Tibial nerve (tissue), 4 donors: ENCODE measurements around the gene TMEM161A. TPM values are rescaled to one million over a fixed set of nuclear protein-coding genes. Genes with fewer than 3 reads are reported as not detected.
A peak's percentile ranks its signal among the peaks of the same experiment; 100 is the strongest.

Experiments used
- DNase-seq, 2 donors: peaks; one replicate each; pipeline ENCODE4 v3.0.0-alpha.2; 2019; ENCODE audit warnings: low spot score in 2 of 2
- H3K27ac ChIP-seq, 4 donors: fragments of 200-600 bp; sonication (generic) in 3 of 4; one replicate each; pipeline ENCODE4 v1.5.1; 2017 to 2019; ENCODE audit warnings: mild to moderate bottlenecking in 1 of 4
- H3K27me3 ChIP-seq, 2 donors: fragments of 200-600 bp; sonication (generic) in 1 of 2; one replicate each; pipeline versions ENCODE4 v1.5.1 to v1.6.0; 2017 to 2019
- H3K36me3 ChIP-seq, 3 donors: fragments of 200-600 bp; sonication (generic); one replicate each; pipeline ENCODE4 v1.5.1; 2018 to 2019
- H3K4me1 ChIP-seq, 4 donors: fragments of 200-600 bp; sonication (generic) in 3 of 4; one replicate each; pipeline ENCODE4 v1.5.1; 2017 to 2019
- H3K4me3 ChIP-seq, 4 donors: fragments of 200-600 bp; sonication (generic) in 3 of 4; one replicate each; pipeline ENCODE4 v1.5.1; 2017 to 2019; ENCODE audit warnings: mild to moderate bottlenecking in 1 of 4, moderate library complexity in 1 of 4
- H3K9me3 ChIP-seq, 4 donors: fragments of 200-600 bp; sonication (generic) in 3 of 4; one replicate each; pipeline ENCODE4 v1.5.1; 2017 to 2019
- CTCF ChIP-seq, 5 experiments: fragments of 200-600 bp in 3 of 5; fragments of 450-650 bp in 2 of 5; sonication (generic) in 3 of 5; IDR thresholded peaks; one replicate each; pipeline ENCODE4 v1.5.1; 2016 to 2019; ENCODE audit warnings: antibody characterized with exemption in 5 of 5, mild to moderate bottlenecking in 3 of 5, moderate library complexity in 2 of 5
- EP300 ChIP-seq, 2 donors: sonication (generic); formaldehyde crosslinking; IDR thresholded peaks; one replicate each; pipeline ENCODE4 v1.6.1; 2017; ENCODE audit warnings: antibody characterized with exemption in 2 of 2, mild to moderate bottlenecking in 1 of 2
- POLR2A ChIP-seq, 2 donors: fragments of 450-650 bp; IDR thresholded peaks; one replicate each; pipeline ENCODE4 v1.6.1; 2017; ENCODE audit warnings: antibody characterized with exemption in 2 of 2, mild to moderate bottlenecking in 2 of 2, moderate library complexity in 2 of 2
- WGBS, 2 donors: methylation state at CpG; one replicate each; pipeline ENCODE4 v1.1.5; 2018; 5-methylcytosine and 5-hydroxymethylcytosine counted together
- total RNA-seq, 4 donors: library from RNA; depleted of rRNA; stranded (reverse); fragments of >200 nt; gene quantifications; one replicate each; pipeline ENCODE4 v1.1.0, GENCODE V29; 2016

TMEM161A gene
- total RNA-seq, 4 donors from 2014 or later = 24.1 to 32.1 (median 24.8) TPM

- Histone ChIP-seq H3K36me3 (peaks cover 0 to 33% (median 0%) of the 10 kb centered on the region in 3 donors), H3K4me1 (peaks cover 0 to 27% (median 0%) of the 10 kb centered on the region in 4 donors), H3K9me3 (no peaks in the 10 kb centered on the region), H3K27me3 (no peaks in the 10 kb centered on the region), H3K27ac (no peak overlapping the region), H3K4me3 (no peak overlapping the region)
- no peak for DNase-seq
- TF ChIP-seq CTCF (IDR thresholded peaks at IDR 0.05) = no peak
- 83 to 86% methylated on average over 7 of the region's 7 CpGs for WGBS, 2 donors
Observed at GRCh38 chr19:19094513-19094912, 43.8 kb downstream of the TMEM161A start.

GRCh38 chr19:19087676-19088075 lies 50.6 kb downstream of the TMEM161A start:
- H3K27me3 ChIP-seq = no peaks in the 10 kb centered on the region
- peaks cover 0 to 3% (median 0%) of the 10 kb centered on the region in 3 donors for H3K36me3 ChIP-seq
- no peak for DNase-seq
- no peak for TF ChIP-seq POLR2A (IDR thresholded peaks at IDR 0.05)
- no peak for TF ChIP-seq CTCF (IDR thresholded peaks at IDR 0.05)
- TF ChIP-seq EP300 (IDR thresholded peaks at IDR 0.05) = no peak
- peaks cover 0 to 7% (median 0%) of the 10 kb centered on the region in 4 donors for H3K4me1 ChIP-seq
- 62 to 74% methylated on average over 2 of the region's 2 CpGs for WGBS, 2 donors
- no peaks in the 10 kb centered on the region for H3K9me3 ChIP-seq
- H3K27ac ChIP-seq = no peak overlapping the region
- H3K4me3 ChIP-seq = no peak overlapping the region

- 82 to 85% methylated on average over 8 to 10 of the region's 10 CpGs for WGBS, 2 donors
- DNase-seq = no peak
- H3K36me3 ChIP-seq = peaks cover 0 to 7% (median 0%) of the 10 kb centered on the region in 3 donors
- no peak overlapping the region for H3K4me3 ChIP-seq
- H3K27ac ChIP-seq = no peak overlapping the region
- H3K4me1 ChIP-seq = peaks cover 0 to 4% (median 0%) of the 10 kb centered on the region in 4 donors
- H3K9me3 ChIP-seq = no peaks in the 10 kb centered on the region
- TF ChIP-seq EP300 (IDR thresholded peaks at IDR 0.05) = no peak
- TF ChIP-seq CTCF (IDR thresholded peaks at IDR 0.05) = no peak
- no peak for TF ChIP-seq POLR2A (IDR thresholded peaks at IDR 0.05)
- no peaks in the 10 kb centered on the region for H3K27me3 ChIP-seq
Observed at GRCh38 chr19:19083413-19084178, 54.7 kb downstream of the TMEM161A start.

- DNase-seq = peak in 1 of 2 donors; percentile 11
- H3K4me3 ChIP-seq = no peak overlapping the region
- peak overlapping the region in 1 of 4 donors; percentile 13 for H3K27ac ChIP-seq
- H3K9me3 ChIP-seq = no peaks in the 10 kb centered on the region
- H3K36me3 ChIP-seq = peaks cover 0 to 22% (median 0%) of the 10 kb centered on the region in 3 donors
- no peaks in the 10 kb centered on the region for H3K27me3 ChIP-seq
- TF ChIP-seq CTCF (IDR thresholded peaks at IDR 0.05) (no peak), EP300 (IDR thresholded peaks at IDR 0.05) (peak in 1 of 2 donors; percentile 50), POLR2A (IDR thresholded peaks at IDR 0.05) (no peak)
- H3K4me1 ChIP-seq = peaks cover 0 to 4% (median 0%) of the 10 kb centered on the region in 4 donors
- 70 to 74% methylated on average over 16 of the region's 16 CpGs for WGBS, 2 donors
Observed at GRCh38 chr19:19081642-19082151, 56.6 kb downstream of the TMEM161A start.

GRCh38 chr19:19079571-19079970 lies 58.7 kb downstream of the TMEM161A start:
- H3K9me3 ChIP-seq = no peaks in the 10 kb centered on the region
- peaks cover 0 to 5% (median 0%) of the 10 kb centered on the region in 4 donors for H3K4me1 ChIP-seq
- H3K27ac ChIP-seq = no peak overlapping the region
- no peak for TF ChIP-seq POLR2A (IDR thresholded peaks at IDR 0.05)
- no peak for TF ChIP-seq CTCF (IDR thresholded peaks at IDR 0.05)
- TF ChIP-seq EP300 (IDR thresholded peaks at IDR 0.05) = no peak
- WGBS, 2 donors = 94 to 100% methylated on average over 1 of the region's 1 CpG
- H3K27me3 ChIP-seq = no peaks in the 10 kb centered on the region
- no peak overlapping the region for H3K4me3 ChIP-seq
- H3K36me3 ChIP-seq = peaks cover 0 to 35% (median 0%) of the 10 kb centered on the region in 3 donors
- DNase-seq = no peak
